Skeletal muscle satellite cell (primary cell): ENCODE measurements around the gene TXLNG. TPM values are rescaled to one million over a fixed set of nuclear protein-coding genes. Genes with fewer than 3 reads are reported as not detected.
"Not testable (repeated sequence)": the region's sequence is repeated elsewhere in the genome, so short reads cannot be mapped to it uniquely, and the experiment has no call there.

Experiments used
- H3K27me3 ChIP-seq: 2 replicates; pipeline ENCODE4 v1.7.0; 2013; ENCODE audit warnings: low read length; ENCODE audit not compliant: control insufficient read depth, insufficient read depth
- H3K36me3 ChIP-seq: 2 replicates; pipeline ENCODE4 v1.7.0; 2013; ENCODE audit warnings: mild to moderate bottlenecking, control low read depth, low read length; ENCODE audit not compliant: insufficient read depth
- H3K4me1 ChIP-seq: 2 replicates; pipeline ENCODE4 v1.7.0; 2013; ENCODE audit warnings: low read length; ENCODE audit not compliant: control insufficient read depth, insufficient read depth
- H3K4me2 ChIP-seq: 2 replicates; pipeline ENCODE4 v1.7.0; 2013; ENCODE audit warnings: mild to moderate bottlenecking, low read length
- H3K4me3 ChIP-seq: 2 replicates; pipeline ENCODE4 v1.7.0; 2013; ENCODE audit warnings: low read length
- H3K9ac ChIP-seq: 2 replicates; pipeline ENCODE4 v1.7.0; 2013; ENCODE audit warnings: mild to moderate bottlenecking, low read depth, low read length, moderate library complexity
- H3K9me3 ChIP-seq: replicated peaks from 2 replicates; pipeline ENCODE4 v1.7.0; 2013; ENCODE audit warnings: mild to moderate bottlenecking, control low read depth, low read length
- total RNA-seq: library from RNA; depleted of rRNA; stranded (reverse); fragments of >200 nt; gene quantifications from 2 replicates; pipeline ENCODE4 v1.2.3, GENCODE V29; 2012; rRNA removed

The TXLNG gene
- 6.8 and 11.7 TPM in 2 replicates for total RNA-seq

- no peaks in the 10 kb centered on the region for H3K27me3 ChIP-seq
- peak within 1 kb of the TSS; percentile 94 for H3K4me2 ChIP-seq
- peak within 1 kb of the TSS; percentile 87 for H3K4me3 ChIP-seq
- H3K36me3 ChIP-seq: peaks cover 7% of the 10 kb centered on the region
- H3K4me1 ChIP-seq: peaks cover 7% of the 10 kb centered on the region
- peak within 1 kb of the TSS; percentile 83 for H3K9ac ChIP-seq
- no peaks in the 10 kb centered on the region for H3K9me3 ChIP-seq
Observed at GRCh38 chrX:16786139-16786790, at the start of gene TXLNG. Gene TXLNG (plus strand): TSS chrX:16786466. CDS start chrX:16786488, 22 bp downstream.

GRCh38 chrX:16737024-16737423 lies 49.2 kb upstream of the TXLNG start:
- H3K36me3 ChIP-seq: peaks cover 24% of the 10 kb centered on the region
- no peaks in the 10 kb centered on the region for H3K27me3 ChIP-seq

GRCh38 chrX:16739574-16739973 lies 46.7 kb upstream of the TXLNG start:
- Histone ChIP-seq H3K27me3 (no peaks in the 10 kb centered on the region), H3K9me3 (no peaks in the 10 kb centered on the region), H3K4me2 (no peak overlapping the region), H3K9ac (no peak overlapping the region), H3K4me1 (peaks cover 8% of the 10 kb centered on the region), H3K4me3 (no peak overlapping the region), H3K36me3 (peaks cover 39% of the 10 kb centered on the region)

More at GRCh38 chrX:16737024-16737423, 49.2 kb upstream of the TXLNG start:
- Histone ChIP-seq H3K4me2 (no peak overlapping the region), H3K9me3 (no peaks in the 10 kb centered on the region), H3K9ac (no peak overlapping the region), H3K4me1 (no peaks in the 10 kb centered on the region), H3K4me3 (no peak overlapping the region)

- Histone ChIP-seq H3K36me3 (peaks cover 40% of the 10 kb centered on the region), H3K4me2 (no peak overlapping the region), H3K9ac (peak overlapping the region; percentile 22), H3K4me1 (peaks cover 8% of the 10 kb centered on the region), H3K9me3 (no peaks in the 10 kb centered on the region), H3K4me3 (no peak overlapping the region), H3K27me3 (no peaks in the 10 kb centered on the region)
Observed at GRCh38 chrX:16743604-16744325, 42.5 kb upstream of the TXLNG start.

GRCh38 chrX:16745102-16745501 lies 41.2 kb upstream of the TXLNG start:
- H3K9me3 ChIP-seq: no peaks in the 10 kb centered on the region
- peaks cover 43% of the 10 kb centered on the region for H3K36me3 ChIP-seq

GRCh38 chrX:16745659-16746058 lies 40.6 kb upstream of the TXLNG start:
- Histone ChIP-seq H3K4me1 (peaks cover 8% of the 10 kb centered on the region), H3K27me3 (no peaks in the 10 kb centered on the region), H3K4me2 (no peak overlapping the region), H3K9me3 (no peaks in the 10 kb centered on the region), H3K9ac (no peak overlapping the region), H3K36me3 (peaks cover 49% of the 10 kb centered on the region), H3K4me3 (no peak overlapping the region)

More at GRCh38 chrX:16745102-16745501, 41.2 kb upstream of the TXLNG start:
- Histone ChIP-seq H3K27me3 (no peaks in the 10 kb centered on the region), H3K9ac (no peak overlapping the region), H3K4me2 (no peak overlapping the region), H3K4me3 (no peak overlapping the region), H3K4me1 (peaks cover 8% of the 10 kb centered on the region)

- Histone ChIP-seq H3K4me2 (no peak overlapping the region), H3K9ac (no peak overlapping the region), H3K4me1 (peaks cover 8% of the 10 kb centered on the region), H3K4me3 (no peak overlapping the region), H3K9me3 (no peaks in the 10 kb centered on the region), H3K27me3 (no peaks in the 10 kb centered on the region), H3K36me3 (peaks cover 48% of the 10 kb centered on the region)
Observed at GRCh38 chrX:16748425-16748824, 37.8 kb upstream of the TXLNG start.

GRCh38 chrX:16750136-16750535 lies 36.1 kb upstream of the TXLNG start:
- Histone ChIP-seq H3K4me1 (no peaks in the 10 kb centered on the region), H3K9ac (no peak overlapping the region), H3K36me3 (peaks cover 41% of the 10 kb centered on the region), H3K27me3 (no peaks in the 10 kb centered on the region), H3K9me3 (no peaks in the 10 kb centered on the region), H3K4me2 (no peak overlapping the region), H3K4me3 (no peak overlapping the region)

GRCh38 chrX:16754019-16754418 lies 32.2 kb upstream of the TXLNG start:
- Histone ChIP-seq H3K9me3 (no peaks in the 10 kb centered on the region), H3K4me3 (no peak overlapping the region), H3K4me2 (no peak overlapping the region), H3K27me3 (no peaks in the 10 kb centered on the region), H3K9ac (no peak overlapping the region), H3K4me1 (no peaks in the 10 kb centered on the region), H3K36me3 (peaks cover 39% of the 10 kb centered on the region)

GRCh38 chrX:16756724-16757123 lies 29.5 kb upstream of the TXLNG start:
- Histone ChIP-seq H3K9ac (no peak overlapping the region), H3K27me3 (no peaks in the 10 kb centered on the region), H3K9me3 (no peaks in the 10 kb centered on the region), H3K4me1 (no peaks in the 10 kb centered on the region), H3K4me3 (no peak overlapping the region), H3K36me3 (peaks cover 41% of the 10 kb centered on the region), H3K4me2 (no peak overlapping the region)

GRCh38 chrX:16761500-16761899 lies 24.8 kb upstream of the TXLNG start:
- not testable (repeated sequence) for H3K4me2 ChIP-seq, H3K4me3 ChIP-seq, H3K27me3 ChIP-seq, H3K4me1 ChIP-seq, H3K9me3 ChIP-seq, H3K9ac ChIP-seq
- H3K36me3 ChIP-seq: peaks cover 19% of the 10 kb centered on the region

GRCh38 chrX:16762579-16762978 lies 23.7 kb upstream of the TXLNG start:
- peaks cover 13% of the 10 kb centered on the region for H3K36me3 ChIP-seq
- no peaks in the 10 kb centered on the region for H3K27me3 ChIP-seq
- no peaks in the 10 kb centered on the region for H3K4me1 ChIP-seq
- H3K9ac ChIP-seq: no peak overlapping the region
- H3K4me3 ChIP-seq: no peak overlapping the region
- no peak overlapping the region for H3K4me2 ChIP-seq
- no peaks in the 10 kb centered on the region for H3K9me3 ChIP-seq
